Endodermal cell (in vitro differentiated cells): ENCODE data around the gene STK39. TPM values are rescaled to one million over a fixed set of nuclear protein-coding genes. Genes with fewer than 3 reads are reported as not detected.

ENCODE experiments used
- DNase-seq: peaks from one replicate; pipeline ENCODE4 v3.0.0-alpha.2; 2017
- H3K27ac ChIP-seq: 2 replicates; pipeline ENCODE4 v1.5.1; 2013; ENCODE audit warnings: mild to moderate bottlenecking, low read depth, low read length, moderate library complexity
- H3K27me3 ChIP-seq: 2 replicates; pipeline ENCODE4 v1.6.1; 2013; ENCODE audit warnings: mild to moderate bottlenecking, low read length, moderate library complexity; ENCODE audit not compliant: insufficient read depth, control insufficient read depth, poor library complexity, severe bottlenecking
- H3K36me3 ChIP-seq: 2 replicates; pipeline ENCODE4 v1.7.0; 2013; ENCODE audit warnings: mild to moderate bottlenecking, low read length, moderate library complexity; ENCODE audit not compliant: control insufficient read depth, insufficient read depth
- H3K4me1 ChIP-seq: one replicate; pipeline ENCODE4 v1.7.0; 2013; ENCODE audit warnings: low read length; ENCODE audit not compliant: control insufficient read depth, insufficient read depth
- H3K4me3 ChIP-seq: 2 replicates; pipeline ENCODE4 v1.5.1; 2013; ENCODE audit warnings: mild to moderate bottlenecking, low read length, moderate library complexity
- H3K9ac ChIP-seq: 2 replicates; pipeline ENCODE4 v1.6.1; 2013; ENCODE audit warnings: mild to moderate bottlenecking, low read length, moderate library complexity; ENCODE audit not compliant: poor library complexity, severe bottlenecking; ENCODE audit errors: extremely low read depth
- H3K9me3 ChIP-seq: 2 replicates; pipeline ENCODE4 v1.6.1; 2013; ENCODE audit warnings: mild to moderate bottlenecking, low read length, moderate library complexity; ENCODE audit not compliant: control insufficient read depth
- H3K27ac Mint-ChIP-seq: 2 replicates; pipeline ENCODE4 v1.8.0; 2020; ENCODE audit warnings: mixed read lengths
- H3K27me3 Mint-ChIP-seq: 2 replicates; pipeline ENCODE4 v1.8.0; 2021; ENCODE audit warnings: mild to moderate bottlenecking, mixed read lengths; ENCODE audit not compliant: insufficient read depth
- H3K36me3 Mint-ChIP-seq: 2 replicates; pipeline ENCODE4 v1.8.0; 2020; ENCODE audit warnings: low read depth, mixed read lengths
- H3K4me1 Mint-ChIP-seq: 2 replicates; pipeline ENCODE4 v1.8.0; 2020; ENCODE audit warnings: mixed read lengths
- H3K4me3 Mint-ChIP-seq: 2 replicates; pipeline ENCODE4 v1.8.0; 2020; ENCODE audit warnings: mild to moderate bottlenecking, moderate library complexity, mixed read lengths
- H3K9me3 Mint-ChIP-seq: 2 replicates; pipeline ENCODE4 v1.8.0; 2020; ENCODE audit warnings: mild to moderate bottlenecking, mixed read lengths
- CTCF ChIP-seq: fragments of 200-600 bp; sonication (generic); conservative IDR thresholded peaks from 2 replicates; pipeline ENCODE4 v1.5.0; 2021; ENCODE audit warnings: antibody characterized with exemption, mild to moderate bottlenecking
- WGBS, 2 experiments: methylation state at CpG; one replicate each; pipeline versions ENCODE4 v1.1.5 to v1.1.7; 2013; ENCODE audit warnings: missing lambda C conversion rate in 2 of 2, mixed read lengths in 1 of 2; ENCODE audit not compliant: insufficient coverage in 1 of 2, insufficient read length in 1 of 2; 5-methylcytosine and 5-hydroxymethylcytosine counted together
- total RNA-seq, 2 donors: library from RNA; stranded (reverse); fragmentation: NEBNext Ultra II Directional in 1 of 2; extraction: Animal tissue kit (Norgen Biotek cat#: 25700) in 1 of 2; gene quantifications; 2 replicates in 1 of 2; 3 replicates in 1 of 2; pipeline ENCODE4 v1.2.1, GENCODE V29; 2021

The STK39 gene
- total RNA-seq, 2 donors from 2014 or later, result 22.3 to 31.5 TPM

GRCh38 chr2:168212866-168213265 is 34.5 kb downstream of the STK39 start:
- no peaks in the 10 kb centered on the region for H3K36me3 Mint-ChIP-seq
- H3K27me3 Mint-ChIP-seq, result no peaks in the 10 kb centered on the region
- TF ChIP-seq CTCF, result no peak
- no peak overlapping the region for H3K4me3 Mint-ChIP-seq
- H3K27ac Mint-ChIP-seq, result no peak overlapping the region
- H3K27me3 ChIP-seq, result no peaks in the 10 kb centered on the region
- H3K4me1 ChIP-seq, result no peaks in the 10 kb centered on the region
- no peak overlapping the region for H3K4me3 ChIP-seq
- WGBS, 2 experiments, result 95% methylated on average over 2 of the region's 3 CpGs
- H3K9me3 Mint-ChIP-seq, result no peaks in the 10 kb centered on the region
- H3K27ac ChIP-seq, result no peak overlapping the region
- no peaks in the 10 kb centered on the region for H3K9me3 ChIP-seq
- H3K36me3 ChIP-seq, result no peaks in the 10 kb centered on the region
- DNase-seq, result no peak
- no peak overlapping the region for H3K9ac ChIP-seq
- peaks cover 11% of the 10 kb centered on the region for H3K4me1 Mint-ChIP-seq

- 73 to 84% methylated on average over 3 to 4 of the region's 4 CpGs for WGBS, 2 experiments
- Histone ChIP-seq H3K4me1 (no peaks in the 10 kb centered on the region), H3K27ac (no peak overlapping the region), H3K27me3 (no peaks in the 10 kb centered on the region), H3K4me3 (no peak overlapping the region), H3K36me3 (no peaks in the 10 kb centered on the region), H3K9me3 (no peaks in the 10 kb centered on the region), H3K9ac (no peak overlapping the region)
- no peak overlapping the region for H3K27ac Mint-ChIP-seq
- no peak for TF ChIP-seq CTCF
- no peaks in the 10 kb centered on the region for H3K36me3 Mint-ChIP-seq
- H3K4me1 Mint-ChIP-seq, result peaks cover 11% of the 10 kb centered on the region
- no peaks in the 10 kb centered on the region for H3K27me3 Mint-ChIP-seq
- no peaks in the 10 kb centered on the region for H3K9me3 Mint-ChIP-seq
- no peak overlapping the region for H3K4me3 Mint-ChIP-seq
- no peak for DNase-seq
These were observed 35.2 kb downstream of the STK39 start for GRCh38 chr2:168212167-168212566.

GRCh38 chr2:168211664-168212163 is 35.7 kb downstream of the STK39 start:
- H3K4me3 Mint-ChIP-seq, result no peak overlapping the region
- DNase-seq, result no peak
- no peak for TF ChIP-seq CTCF
- H3K9me3 Mint-ChIP-seq, result no peaks in the 10 kb centered on the region
- no peaks in the 10 kb centered on the region for H3K36me3 Mint-ChIP-seq
- no peaks in the 10 kb centered on the region for H3K27me3 Mint-ChIP-seq
- no peaks in the 10 kb centered on the region for H3K36me3 ChIP-seq
- H3K4me1 Mint-ChIP-seq, result peaks cover 11% of the 10 kb centered on the region
- H3K9ac ChIP-seq, result no peak overlapping the region
- 92 to 93% methylated on average over 3 to 5 of the region's 5 CpGs for WGBS, 2 experiments
- H3K27me3 ChIP-seq, result no peaks in the 10 kb centered on the region
- H3K9me3 ChIP-seq, result no peaks in the 10 kb centered on the region
- H3K4me3 ChIP-seq, result no peak overlapping the region
- H3K27ac ChIP-seq, result no peak overlapping the region
- H3K27ac Mint-ChIP-seq, result no peak overlapping the region
- H3K4me1 ChIP-seq, result no peaks in the 10 kb centered on the region
